Dedifferentiated amniotic fluid mesenchymal stem cell (primary cell): ENCODE measurements around the gene IGLL5.

Experiments
- DNase-seq: peaks from one replicate; pipeline ENCODE4 v3.0.0-alpha.2; 2016; ENCODE audit errors: extremely low spot score

Gene IGLL5

DNA sequence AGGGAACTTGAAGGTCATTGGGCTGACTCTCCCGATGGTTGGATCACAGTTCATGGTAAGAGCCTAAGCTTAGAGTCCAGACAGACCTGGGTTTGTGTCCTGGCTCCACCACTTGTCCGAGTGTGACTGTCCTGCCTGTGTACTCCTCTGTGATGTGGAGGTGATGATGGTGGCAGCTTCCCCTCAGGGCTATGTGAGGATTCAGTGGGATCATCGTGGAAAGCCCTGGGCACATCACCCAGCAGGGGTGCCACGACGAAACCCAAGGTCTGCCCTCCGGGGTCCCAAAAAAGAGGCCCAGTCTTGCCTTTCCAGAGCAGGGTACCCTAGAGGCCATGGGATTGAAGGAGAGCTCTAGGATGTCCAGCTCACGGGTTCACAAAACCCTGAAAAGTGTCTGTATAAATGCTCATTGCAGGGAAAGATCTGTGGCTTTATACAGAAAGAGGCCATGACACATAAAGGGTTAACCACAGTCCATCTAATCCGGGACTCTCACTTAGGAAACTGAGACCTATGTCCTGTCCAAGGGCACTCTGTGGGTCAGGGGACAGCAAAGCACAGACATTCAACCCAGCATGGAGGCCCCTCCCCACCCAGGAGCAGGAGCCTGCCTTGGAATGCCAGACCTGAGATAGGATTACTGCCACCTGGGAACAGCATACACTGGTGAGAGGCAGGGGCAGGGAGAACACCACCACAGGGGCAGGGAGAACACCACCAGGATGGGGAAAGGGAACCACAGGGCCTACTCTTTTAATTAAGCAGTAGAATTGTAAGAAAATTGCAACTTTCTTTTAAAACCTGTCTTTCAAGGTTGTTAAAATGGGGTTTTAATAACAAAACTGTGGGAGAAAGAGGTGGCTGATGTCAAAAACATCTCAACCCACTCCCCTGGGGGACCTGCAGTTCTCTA is 51.3 kb downstream of the IGLL5 start:
- DNase-seq = no peak

DNA sequence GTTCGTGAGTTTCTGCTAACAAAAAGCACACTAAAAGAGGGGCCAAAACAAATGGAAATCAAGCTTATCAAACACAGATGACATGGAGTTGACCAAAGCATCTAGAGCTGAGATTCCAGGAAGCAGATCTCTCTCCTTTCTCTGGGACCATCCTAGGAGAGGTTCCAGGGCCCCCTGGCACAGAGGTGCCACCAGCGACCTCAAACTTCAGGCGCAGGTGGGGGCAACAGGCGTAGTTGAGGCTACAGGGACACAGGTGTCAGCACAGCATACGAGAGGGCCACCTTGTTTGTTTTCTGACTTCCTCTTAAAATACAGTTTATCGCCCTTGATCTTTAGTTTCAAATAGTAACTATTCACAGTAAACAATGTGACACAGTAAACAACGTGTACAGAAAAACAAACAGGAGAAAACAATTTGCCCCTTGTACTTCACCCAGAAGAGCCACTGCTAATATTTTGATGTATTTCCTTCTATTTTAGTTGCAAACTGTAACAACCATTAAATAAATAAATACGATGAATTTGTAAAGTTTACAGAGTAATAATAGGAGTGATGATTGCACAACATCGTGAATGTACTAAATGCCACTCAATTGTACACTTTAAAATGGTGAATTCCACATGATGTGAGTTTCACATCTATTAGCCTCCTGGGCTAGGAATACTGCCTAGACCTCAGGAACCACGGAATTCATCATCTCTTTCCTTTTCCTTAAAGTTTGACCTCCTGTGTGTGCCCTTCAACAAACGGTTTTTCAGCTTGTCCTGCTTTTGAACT is 52.2 kb downstream of the IGLL5 start:
- DNase-seq = no peak

DNA sequence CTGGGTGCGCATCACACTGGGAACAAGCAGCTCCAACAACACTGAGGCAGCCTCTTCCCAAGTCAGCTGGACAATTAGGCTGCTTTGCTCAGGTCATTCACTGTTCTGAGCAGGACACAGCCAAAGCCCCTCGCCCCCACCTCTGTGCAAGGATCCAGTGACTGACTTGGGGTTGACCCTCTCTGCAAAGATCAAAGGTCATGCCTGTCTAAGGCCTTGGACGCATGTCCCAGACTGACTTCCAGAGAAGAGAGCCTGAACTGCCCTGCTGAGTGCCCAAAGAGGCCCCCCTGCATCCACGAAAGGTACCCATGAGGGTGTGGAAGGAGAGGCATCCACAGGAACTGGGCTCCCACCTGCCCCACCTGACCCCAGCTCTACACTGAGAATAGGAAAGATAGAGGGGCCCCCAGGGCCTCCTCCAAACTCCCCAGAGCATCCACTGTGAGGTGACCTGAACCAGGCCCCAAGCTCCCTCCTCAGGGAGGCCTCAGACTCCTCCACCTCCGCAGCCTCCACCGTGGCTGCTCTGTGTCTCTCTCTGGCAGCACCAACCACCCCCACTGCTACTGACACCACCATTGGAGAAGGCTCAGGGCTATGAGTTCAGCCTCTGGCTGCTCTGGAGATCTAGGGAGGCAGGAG is 53.5 kb downstream of the IGLL5 start:
- DNase-seq = no peak

DNA sequence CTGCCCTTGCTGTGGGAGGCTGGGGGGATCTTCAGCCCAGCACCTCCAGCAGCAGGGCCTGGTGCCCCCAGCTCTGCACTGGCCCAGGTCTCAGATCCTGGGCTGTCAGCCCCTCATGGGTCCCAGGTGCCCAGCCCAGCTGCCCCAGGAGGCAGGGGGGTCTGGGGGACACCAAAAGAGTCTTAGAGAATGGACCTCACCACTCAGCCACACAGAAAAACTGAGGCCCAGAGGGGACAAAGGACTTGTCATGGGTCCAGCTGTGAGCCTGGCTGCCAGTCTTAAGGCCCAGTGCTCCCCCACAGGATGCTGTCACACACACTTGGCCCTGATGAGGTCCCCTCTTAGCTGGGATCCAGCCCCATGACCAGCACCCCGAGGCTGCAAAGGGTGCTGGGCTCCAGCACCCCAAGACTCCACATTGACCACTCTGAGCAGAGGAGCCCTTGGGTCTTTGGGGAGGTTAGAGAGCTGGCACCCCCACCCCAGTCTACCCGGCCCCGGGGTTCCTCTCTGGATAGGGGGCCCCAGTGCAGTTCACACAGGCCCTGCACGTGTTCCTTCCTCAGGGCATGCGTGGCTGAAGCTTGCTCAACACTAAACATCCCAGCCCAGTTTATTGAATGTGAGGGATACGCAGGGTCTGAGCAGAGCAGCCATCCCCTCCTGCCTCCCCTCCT is 54.4 kb downstream of the IGLL5 start:
- DNase-seq = no peak

DNA sequence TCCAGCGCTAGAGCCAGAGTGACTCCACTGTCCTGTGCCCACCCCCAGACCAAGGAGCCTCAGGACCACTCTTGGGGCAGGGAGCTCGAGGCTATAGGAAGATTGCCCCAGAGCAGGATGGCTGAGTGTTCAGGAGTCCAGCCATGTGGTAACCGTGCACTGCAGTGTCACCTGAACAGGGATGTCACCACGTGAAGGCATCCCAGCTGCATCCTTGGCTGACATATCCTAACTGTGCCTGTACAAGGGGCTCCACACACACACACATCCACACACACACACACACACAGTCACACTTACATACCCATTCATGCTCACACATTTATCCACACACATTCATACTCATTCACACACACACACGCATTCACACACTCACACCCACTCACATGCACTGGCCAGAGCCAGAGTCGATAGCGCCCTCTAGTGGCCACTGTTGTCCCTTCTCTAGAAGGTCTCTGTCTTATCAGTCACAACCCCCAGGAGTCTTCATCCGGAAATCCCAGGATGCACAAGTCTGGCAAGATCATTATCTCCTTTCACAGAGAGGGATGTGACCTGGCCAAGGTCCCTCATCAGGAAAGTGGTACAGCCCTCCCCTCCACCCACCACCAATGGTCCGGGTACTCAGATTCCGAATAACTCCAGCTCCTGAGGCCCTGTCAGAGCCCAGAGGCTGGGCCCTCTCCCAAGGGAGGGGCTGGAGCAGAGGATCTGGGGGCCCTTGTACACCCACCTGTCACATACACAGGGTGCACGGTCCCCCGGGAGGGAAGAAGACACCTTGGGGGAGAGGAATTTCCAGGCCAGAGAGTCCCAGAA is 55.1 kb downstream of the IGLL5 start:
- no peak for DNase-seq

DNA sequence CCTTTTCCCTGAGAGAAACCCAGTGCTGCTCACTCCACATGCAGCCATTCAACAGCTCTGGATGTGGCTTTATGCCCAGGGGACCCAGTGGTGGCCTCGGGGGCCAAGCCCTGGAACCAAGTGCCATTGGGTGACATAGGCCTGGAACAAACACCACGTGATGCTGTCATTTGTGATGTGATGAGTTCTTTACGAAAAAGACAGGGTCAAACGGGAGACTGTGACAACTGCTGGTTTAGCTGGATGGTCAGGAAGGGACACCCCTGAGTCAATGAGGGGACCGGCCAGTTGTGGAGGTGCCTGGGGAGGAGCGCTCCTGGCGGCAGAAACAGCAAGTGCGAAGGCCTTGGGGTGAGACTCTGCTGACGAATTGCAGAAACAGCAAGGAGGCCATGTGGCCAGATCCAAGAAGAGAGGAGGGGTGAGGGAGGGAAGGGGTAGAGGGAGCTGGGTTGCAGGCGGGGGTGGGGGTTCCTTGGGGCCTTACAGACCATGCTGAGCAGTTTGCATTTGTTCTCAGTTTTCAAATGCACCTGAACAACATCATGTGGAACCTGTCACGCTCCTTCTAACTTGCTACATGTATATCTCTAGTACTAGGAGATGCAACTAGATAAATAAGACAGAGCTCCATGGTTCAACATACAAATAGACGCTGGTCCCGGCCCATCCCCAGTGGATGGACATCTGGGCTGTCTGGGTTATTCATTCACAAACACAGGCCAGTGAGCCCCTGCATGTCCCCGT is 56.1 kb downstream of the IGLL5 start:
- DNase-seq = no peak

DNA sequence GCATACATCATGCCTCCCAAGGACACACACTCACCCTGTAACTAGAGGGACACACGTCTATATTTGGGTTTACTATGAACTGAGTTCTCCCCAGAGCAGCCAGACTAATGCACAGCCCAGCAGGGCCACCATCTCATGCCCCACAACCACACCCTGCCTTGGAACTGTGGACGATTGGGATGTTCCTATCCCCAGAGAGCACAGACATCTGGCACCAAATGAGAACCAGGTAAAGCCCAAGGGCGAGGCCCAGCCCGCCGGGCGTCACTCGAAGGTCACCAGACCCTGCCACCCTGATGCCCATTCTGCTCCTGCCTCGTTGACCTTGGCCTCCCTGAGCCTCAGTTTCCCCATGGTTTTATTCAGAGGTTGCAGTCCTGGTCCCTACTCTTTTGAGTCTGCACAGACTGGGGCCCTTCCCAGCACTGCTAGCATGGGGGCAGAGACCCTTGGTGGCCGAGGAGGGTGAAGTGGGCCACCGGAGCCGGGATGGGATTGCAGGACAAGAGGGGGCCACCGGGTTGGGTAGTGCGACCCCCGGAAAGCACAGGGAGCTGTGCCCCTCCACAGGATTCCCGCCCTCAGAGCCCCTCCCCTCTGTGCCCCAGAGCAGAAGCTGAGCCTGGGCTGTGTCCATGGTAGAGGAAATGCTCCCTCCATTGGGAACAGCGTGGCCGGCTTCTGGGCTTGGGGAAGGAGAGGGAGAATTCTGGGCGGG is 56.8 kb downstream of the IGLL5 start:
- DNase-seq = no peak

DNA sequence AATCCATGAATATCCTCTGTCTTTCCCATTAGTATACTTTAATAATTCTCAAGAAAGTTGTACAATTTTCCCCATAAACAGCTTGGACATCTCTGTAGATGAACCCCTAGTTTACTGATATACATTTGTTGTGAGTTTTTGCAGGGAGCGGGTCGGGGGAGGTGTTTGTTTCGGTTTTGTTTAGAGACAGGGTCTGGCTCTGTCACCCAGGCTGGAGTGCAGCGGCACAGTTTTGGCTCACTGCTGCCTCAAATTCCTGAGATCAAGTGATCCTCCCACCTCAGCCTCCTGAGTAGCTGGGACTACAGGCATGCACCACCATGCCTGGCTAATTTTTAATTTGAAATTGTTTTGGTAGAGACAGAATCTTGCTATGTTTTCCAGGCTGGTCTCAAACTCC is 57.6 kb downstream of the IGLL5 start:
- no peak for DNase-seq
